BLaER1 treated with 17β-estradiol and CSF1 and Interleukin-3, amounts not matched to agents 10 nM and 100 nM (cell line): ENCODE data around the gene EPB41L3.

Experiments
- H3K27ac ChIP-seq, 11 experiments: shearing (Covaris generic); formaldehyde crosslinking; 2 replicates each; pipeline ENCODE4 v1.8.1; 2022
- H3K27me3 ChIP-seq, 11 experiments: shearing (Covaris generic); formaldehyde crosslinking; 2 replicates each; pipeline ENCODE4 v1.8.1; 2022
- H3K36me3 ChIP-seq, 11 experiments: shearing (Covaris generic); formaldehyde crosslinking; 2 replicates each; pipeline ENCODE4 v1.8.1; 2022
- H3K4me1 ChIP-seq, 10 experiments: shearing (Covaris generic); formaldehyde crosslinking; 2 replicates each; pipeline ENCODE4 v1.8.1; 2022
- H3K4me2 ChIP-seq, 11 experiments: shearing (Covaris generic); formaldehyde crosslinking; 2 replicates each; pipeline ENCODE4 v1.8.1; 2022
- H3K4me3 ChIP-seq, 10 experiments: shearing (Covaris generic); formaldehyde crosslinking; 2 replicates each; pipeline ENCODE4 v1.8.1; 2022
- H3K9ac ChIP-seq, 11 experiments: shearing (Covaris generic); formaldehyde crosslinking; 2 replicates each; pipeline ENCODE4 v1.8.1; 2022
- H3K9me3 ChIP-seq, 11 experiments: shearing (Covaris generic); formaldehyde crosslinking; replicated peaks in 1 of 11; 2 replicates each; pipeline ENCODE4 v1.8.1; 2022
- H4K20me1 ChIP-seq, 11 experiments: shearing (Covaris generic); formaldehyde crosslinking; 2 replicates each; pipeline ENCODE4 v1.8.1; 2022
- Cebpa-rat ChIP-seq, 11 experiments: shearing (Covaris generic); IDR thresholded peaks; 2 replicates each; pipeline ENCODE4 v1.8.1; 2022

Gene EPB41L3

GRCh38 chr18:5388896-5389295 lies 154.9 kb downstream of the EPB41L3 start:
- H3K4me1 ChIP-seq: no peaks in the 10 kb centered on the region
- no peaks in the 10 kb centered on the region for H3K9me3 ChIP-seq
- H3K4me2 ChIP-seq: no peak overlapping the region
- no peak overlapping the region for H3K4me3 ChIP-seq
- TF ChIP-seq Cebpa-rat (IDR thresholded peaks at IDR 0.05): no peak
- peaks cover 0 to 20% (median 0%) of the 10 kb centered on the region in 11 experiments; a peak in 2 of 22 replicates for H3K36me3 ChIP-seq
- no peaks in the 10 kb centered on the region for H3K27me3 ChIP-seq
- H3K27ac ChIP-seq: no peak overlapping the region
- H3K9ac ChIP-seq: no peak overlapping the region
- no peaks in the 10 kb centered on the region for H4K20me1 ChIP-seq

DNA sequence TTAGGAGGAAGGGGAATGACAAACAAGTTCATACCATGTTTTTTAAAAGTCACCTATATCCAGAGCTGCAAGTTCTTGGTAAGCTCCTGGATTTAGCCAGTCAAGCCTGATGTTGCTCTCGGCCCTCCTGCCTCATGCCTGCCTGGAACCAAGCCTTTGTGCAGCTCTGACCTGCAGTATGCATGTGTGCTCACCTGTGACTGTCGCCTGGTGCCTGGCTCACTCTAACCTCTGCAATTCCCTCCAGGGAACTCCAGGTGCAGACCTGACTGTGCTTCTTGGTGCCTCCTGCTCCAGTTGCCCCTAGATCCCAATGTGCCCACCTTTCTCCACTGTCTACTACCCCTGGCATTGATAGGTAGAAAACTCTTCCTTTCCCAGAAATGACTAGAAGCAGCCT lies 163.2 kb downstream of the EPB41L3 start:
- H3K9ac ChIP-seq: no peak overlapping the region
- no peak for TF ChIP-seq Cebpa-rat (IDR thresholded peaks at IDR 0.05)

DNA sequence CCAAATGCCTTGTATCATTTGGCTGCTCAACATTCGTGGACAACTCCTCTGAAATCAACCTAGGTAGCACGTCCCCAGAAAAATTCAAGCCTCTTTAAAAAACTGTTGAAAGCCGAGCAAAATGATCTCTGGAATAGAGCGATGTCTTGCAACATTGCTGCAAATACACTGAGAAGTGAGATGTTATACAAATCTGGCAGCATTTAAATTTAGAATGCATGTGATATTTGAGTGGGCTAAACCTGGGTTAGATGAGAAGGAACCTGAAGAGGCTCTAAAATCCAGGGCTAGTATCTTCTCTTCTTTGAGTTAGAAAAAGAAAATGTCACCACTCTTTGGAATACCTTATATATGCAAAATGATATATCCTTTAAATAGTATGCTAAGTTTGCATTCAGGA lies 166.8 kb downstream of the EPB41L3 start:
- Histone ChIP-seq H3K27ac (no peak overlapping the region), H4K20me1 (no peaks in the 10 kb centered on the region), H3K9ac (no peak overlapping the region), H3K4me3 (no peak overlapping the region), H3K4me2 (no peak overlapping the region), H3K27me3 (no peaks in the 10 kb centered on the region), H3K36me3 (no peaks in the 10 kb centered on the region), H3K9me3 (no peaks in the 10 kb centered on the region), H3K4me1 (no peaks in the 10 kb centered on the region)
- TF ChIP-seq Cebpa-rat (IDR thresholded peaks at IDR 0.05): no peak

More for the DNA sequence above, 163.2 kb downstream of the EPB41L3 start:
- H3K4me3 ChIP-seq: no peak overlapping the region
- H3K4me2 ChIP-seq: no peak overlapping the region
- no peaks in the 10 kb centered on the region for H3K27me3 ChIP-seq
- no peak overlapping the region for H3K27ac ChIP-seq
- H4K20me1 ChIP-seq: no peaks in the 10 kb centered on the region
- H3K36me3 ChIP-seq: no peaks in the 10 kb centered on the region
- no peaks in the 10 kb centered on the region for H3K4me1 ChIP-seq
- H3K9me3 ChIP-seq: no peaks in the 10 kb centered on the region

- TF ChIP-seq Cebpa-rat (IDR thresholded peaks at IDR 0.05): no peak
- no peaks in the 10 kb centered on the region for H3K4me1 ChIP-seq
- H3K9ac ChIP-seq: no peak overlapping the region
- no peak overlapping the region for H3K27ac ChIP-seq
- no peaks in the 10 kb centered on the region for H3K36me3 ChIP-seq
- H4K20me1 ChIP-seq: no peaks in the 10 kb centered on the region
- H3K4me2 ChIP-seq: no peak overlapping the region
- no peak overlapping the region for H3K4me3 ChIP-seq
- H3K9me3 ChIP-seq: no peaks in the 10 kb centered on the region
- H3K27me3 ChIP-seq: no peaks in the 10 kb centered on the region
Measured at GRCh38 chr18:5370332-5370731, 173.5 kb downstream of the EPB41L3 start.

DNA sequence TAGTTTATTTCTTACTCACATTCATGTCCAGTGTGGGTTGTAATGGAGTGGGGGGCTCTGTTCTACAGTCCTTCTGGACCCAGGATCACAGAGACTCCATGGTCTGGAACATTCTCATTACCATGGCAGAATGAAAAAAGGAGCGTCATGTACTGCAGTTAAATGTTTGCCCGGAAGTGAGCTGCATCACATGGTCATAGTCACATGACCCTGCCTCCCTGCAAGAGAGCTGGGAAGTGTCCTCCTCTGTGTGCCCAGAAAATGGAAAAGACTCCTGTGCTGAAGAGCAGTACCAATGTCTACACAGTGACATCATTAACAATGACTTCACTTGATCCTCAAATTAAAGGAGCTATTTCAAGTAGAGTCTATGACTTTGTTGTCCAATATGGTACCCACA lies 174.3 kb downstream of the EPB41L3 start:
- no peaks in the 10 kb centered on the region for H3K27me3 ChIP-seq

GRCh38 chr18:5365443-5365842 lies 178.4 kb downstream of the EPB41L3 start:
- H4K20me1 ChIP-seq: no peaks in the 10 kb centered on the region
- no peak overlapping the region for H3K27ac ChIP-seq
- no peaks in the 10 kb centered on the region for H3K36me3 ChIP-seq
- no peak for TF ChIP-seq Cebpa-rat (IDR thresholded peaks at IDR 0.05)
- no peak overlapping the region for H3K4me2 ChIP-seq
- no peak overlapping the region for H3K9ac ChIP-seq
- no peak overlapping the region for H3K4me3 ChIP-seq
- no peaks in the 10 kb centered on the region; a peak in 1 of 22 replicates for H3K9me3 ChIP-seq
- no peaks in the 10 kb centered on the region for H3K4me1 ChIP-seq
- H3K27me3 ChIP-seq: no peaks in the 10 kb centered on the region

More for the DNA sequence above, 174.3 kb downstream of the EPB41L3 start:
- Histone ChIP-seq H3K4me3 (no peak overlapping the region), H3K9ac (no peak overlapping the region), H3K9me3 (no peaks in the 10 kb centered on the region), H3K4me2 (no peak overlapping the region), H4K20me1 (no peaks in the 10 kb centered on the region), H3K27ac (no peak overlapping the region), H3K36me3 (no peaks in the 10 kb centered on the region), H3K4me1 (no peaks in the 10 kb centered on the region)
- TF ChIP-seq Cebpa-rat (IDR thresholded peaks at IDR 0.05): no peak

DNA sequence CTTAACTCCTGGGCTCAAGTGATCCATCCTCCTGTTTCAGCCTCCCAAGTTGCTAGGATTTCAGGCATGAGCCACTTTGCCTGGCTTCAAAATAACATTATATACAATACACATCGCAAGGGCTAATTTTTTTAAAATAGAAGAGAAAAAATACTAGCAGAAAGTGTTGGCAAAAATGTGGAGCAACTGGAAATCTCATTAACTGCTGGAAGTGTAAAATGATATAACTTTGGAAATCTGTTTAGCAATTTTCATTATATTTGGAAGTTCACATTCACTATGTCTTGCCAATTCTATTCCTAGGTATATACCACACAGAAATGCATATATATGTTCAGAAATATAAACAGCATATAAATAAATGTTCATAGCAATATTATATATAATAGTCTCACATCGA lies 193.2 kb downstream of the EPB41L3 start:
- H3K9me3 ChIP-seq: peaks cover 0 to 11% (median 9%) of the 10 kb centered on the region in 11 experiments; a peak in 13 of 22 replicates
- H3K27ac ChIP-seq: no peak overlapping the region
- no peaks in the 10 kb centered on the region for H3K36me3 ChIP-seq
- no peak for TF ChIP-seq Cebpa-rat (IDR thresholded peaks at IDR 0.05)
- H3K9ac ChIP-seq: no peak overlapping the region
- H3K27me3 ChIP-seq: no peaks in the 10 kb centered on the region
- H3K4me1 ChIP-seq: no peaks in the 10 kb centered on the region
- H3K4me2 ChIP-seq: no peak overlapping the region
- no peaks in the 10 kb centered on the region for H4K20me1 ChIP-seq
- no peak overlapping the region for H3K4me3 ChIP-seq
